Parathyroid adenoma (tissue), 2 donors: Measurements from ENCODE around the gene CHCHD1.

ENCODE experiments used
- H2AFZ ChIP-seq: fragments of 300-600 bp; sonication (generic); one replicate; pipeline ENCODE4 v1.7.0; 2017; ENCODE audit warnings: antibody characterized with exemption, mild to moderate bottlenecking
- H3K27ac ChIP-seq: fragments of 300-600 bp; sonication (generic); one replicate; pipeline ENCODE4 v1.7.0; 2017
- H3K27me3 ChIP-seq: fragments of 300-600 bp; sonication (generic); one replicate; pipeline ENCODE4 v1.7.0; 2017; ENCODE audit warnings: low read length; ENCODE audit not compliant: control insufficient read depth, insufficient read depth
- H3K36me3 ChIP-seq: fragments of 300-600 bp; sonication (generic); one replicate; pipeline ENCODE4 v1.7.0; 2017; ENCODE audit warnings: low read length; ENCODE audit not compliant: control insufficient read depth, insufficient read depth
- H3K4me1 ChIP-seq: fragments of 300-600 bp; sonication (generic); one replicate; pipeline ENCODE4 v1.7.0; 2017; ENCODE audit warnings: control low read depth
- H3K4me2 ChIP-seq: fragments of 300-600 bp; sonication (generic); one replicate; pipeline ENCODE4 v1.7.0; 2017; ENCODE audit warnings: low read length
- H3K4me3 ChIP-seq: fragments of 300-600 bp; sonication (generic); one replicate; pipeline ENCODE4 v1.7.0; 2017; ENCODE audit warnings: low read depth, low read length
- H3K79me2 ChIP-seq: fragments of 300-600 bp; sonication (generic); one replicate; pipeline ENCODE4 v1.7.0; 2017; ENCODE audit warnings: control low read depth
- H3K9ac ChIP-seq: fragments of 300-600 bp; sonication (generic); one replicate; pipeline ENCODE4 v1.7.0; 2017; ENCODE audit warnings: mild to moderate bottlenecking
- H3K9me3 ChIP-seq: fragments of 300-600 bp; sonication (generic); one replicate; pipeline ENCODE4 v1.7.0; 2017; ENCODE audit warnings: low read length; ENCODE audit not compliant: control insufficient read depth
- CTCF ChIP-seq: fragments of 300-600 bp; sonication (generic); IDR thresholded peaks from one replicate; pipeline ENCODE4 v1.7.0; 2017; ENCODE audit warnings: antibody characterized with exemption, mild to moderate bottlenecking
- donor health status: primary hyperparathyroidism.

The CHCHD1 gene

GRCh38 chr10:73806176-73806950 lies 24.5 kb downstream of the CHCHD1 start:
- Histone ChIP-seq H2AFZ (no peak overlapping the region), H3K4me2 (no peak overlapping the region), H3K27me3 (no peaks in the 10 kb centered on the region), H3K9me3 (no peaks in the 10 kb centered on the region), H3K36me3 (no peaks in the 10 kb centered on the region), H3K27ac (no peak overlapping the region), H3K4me1 (peaks cover 15% of the 10 kb centered on the region), H3K4me3 (no peak overlapping the region), H3K9ac (no peak overlapping the region), H3K79me2 (peaks cover 12% of the 10 kb centered on the region)
- no peak for TF ChIP-seq CTCF

GRCh38 chr10:73807471-73807870 lies 25.6 kb downstream of the CHCHD1 start:
- no peak overlapping the region for H3K27ac ChIP-seq
- no peaks in the 10 kb centered on the region for H3K9me3 ChIP-seq
- no peak overlapping the region for H3K4me2 ChIP-seq
- H3K36me3 ChIP-seq = no peaks in the 10 kb centered on the region
- peaks cover 15% of the 10 kb centered on the region for H3K4me1 ChIP-seq
- no peaks in the 10 kb centered on the region for H3K27me3 ChIP-seq
- H2AFZ ChIP-seq = no peak overlapping the region
- no peak overlapping the region for H3K9ac ChIP-seq
- H3K4me3 ChIP-seq = no peak overlapping the region
- no peak for TF ChIP-seq CTCF
- H3K79me2 ChIP-seq = peaks cover 12% of the 10 kb centered on the region

- Histone ChIP-seq H3K36me3 (no peaks in the 10 kb centered on the region), H3K9me3 (no peaks in the 10 kb centered on the region), H3K4me2 (no peak overlapping the region), H3K4me3 (no peak overlapping the region), H3K79me2 (peaks cover 12% of the 10 kb centered on the region), H3K4me1 (peaks cover 15% of the 10 kb centered on the region), H3K9ac (no peak overlapping the region), H2AFZ (no peak overlapping the region), H3K27me3 (no peaks in the 10 kb centered on the region), H3K27ac (no peak overlapping the region)
- TF ChIP-seq CTCF = no peak
Observed at GRCh38 chr10:73808021-73808815, 26.4 kb downstream of the CHCHD1 start.

- H3K27me3 ChIP-seq = no peaks in the 10 kb centered on the region
- no peaks in the 10 kb centered on the region for H3K9me3 ChIP-seq
- no peak for TF ChIP-seq CTCF
- peak overlapping the region; percentile 24 for H3K4me3 ChIP-seq
- H3K79me2 ChIP-seq = peaks cover 12% of the 10 kb centered on the region
- peak overlapping the region; percentile 34 for H3K4me2 ChIP-seq
- H2AFZ ChIP-seq = no peak overlapping the region
- peaks cover 15% of the 10 kb centered on the region for H3K4me1 ChIP-seq
- H3K27ac ChIP-seq = no peak overlapping the region
- no peaks in the 10 kb centered on the region for H3K36me3 ChIP-seq
- H3K9ac ChIP-seq = no peak overlapping the region
Observed at GRCh38 chr10:73809061-73809818, 27.4 kb downstream of the CHCHD1 start.
